NCI-H748 (cell line): ENCODE results near the gene MN1.
A peak's percentile ranks its signal among the peaks of the same experiment; 100 is the strongest.

Experiments used
- DNase-seq: peaks from one replicate; lab custom pipeline; 2025; ENCODE audit not compliant: unreplicated experiment; lab: John Stamatoyannopoulos, UW

MN1 gene

GRCh38 chr22:27765706-27766291 lies 35.8 kb downstream of the MN1 start:
- no peak for DNase-seq

DNA sequence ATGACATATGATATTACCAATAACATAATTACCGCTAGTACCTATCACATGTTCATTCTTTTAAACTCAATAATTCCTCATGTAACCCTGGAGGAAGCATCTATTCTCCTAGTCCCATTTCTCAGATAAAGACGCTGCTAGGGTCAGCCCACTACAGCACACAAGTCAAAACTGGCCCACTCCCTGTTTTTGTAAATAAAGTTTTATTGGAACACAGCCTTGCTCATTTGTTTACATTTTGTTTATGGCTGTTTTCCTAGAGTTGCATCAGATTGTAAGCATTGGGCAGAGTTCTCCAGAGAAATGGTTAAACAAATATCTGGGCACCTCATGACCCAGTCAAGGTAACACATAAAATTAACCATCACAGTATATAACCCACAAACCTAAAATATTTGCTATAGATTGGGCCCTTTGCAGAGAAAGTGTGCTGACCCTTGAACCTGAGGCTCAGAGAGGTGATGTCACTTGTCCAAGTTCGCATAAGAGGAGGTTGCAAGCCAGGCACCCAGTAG lies 36.8 kb downstream of the MN1 start:
- DNase-seq: no peak

DNA sequence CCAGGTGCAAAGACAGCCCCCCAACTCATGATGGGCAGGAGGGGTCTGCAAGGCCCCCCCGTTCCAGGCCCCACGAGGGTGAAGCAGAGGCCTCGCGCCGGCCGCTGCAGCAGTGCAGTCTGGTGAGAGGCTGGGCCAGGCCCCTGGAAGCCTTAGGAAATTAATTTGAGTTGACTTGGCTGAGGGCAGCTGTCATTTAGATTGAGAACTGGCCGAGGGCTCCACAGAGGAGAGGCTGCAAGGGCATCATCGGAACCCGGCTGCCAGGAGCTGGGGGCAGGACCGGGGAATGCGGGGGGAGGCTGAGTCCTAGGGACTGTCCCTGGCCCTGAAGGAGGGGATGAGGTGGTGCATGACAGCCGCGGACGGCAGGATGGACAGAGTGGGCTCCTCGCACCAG lies 39.9 kb downstream of the MN1 start:
- DNase-seq: no peak

- no peak for DNase-seq
Measured at GRCh38 chr22:27761000-27761399, 40.6 kb downstream of the MN1 start.

DNA sequence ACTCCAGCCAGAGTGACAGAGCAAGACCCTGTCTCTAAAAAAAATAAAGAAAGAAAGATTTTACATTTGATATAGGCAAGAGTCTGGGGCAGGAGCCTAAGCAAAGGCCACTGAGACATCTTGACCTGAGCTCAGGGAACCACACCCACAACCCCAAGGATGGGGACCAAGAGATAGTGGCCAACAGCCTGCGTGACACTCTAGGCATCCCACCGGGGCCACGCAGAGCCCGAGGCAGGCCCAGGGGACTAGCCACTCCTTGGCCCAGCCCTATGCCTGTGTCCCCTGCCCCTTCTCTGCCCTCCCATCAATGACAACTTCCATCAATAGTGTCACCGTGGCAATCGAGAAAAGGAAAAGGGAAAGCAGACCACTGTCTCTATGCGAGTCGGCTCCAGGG lies 41.1 kb downstream of the MN1 start:
- DNase-seq: no peak

DNA sequence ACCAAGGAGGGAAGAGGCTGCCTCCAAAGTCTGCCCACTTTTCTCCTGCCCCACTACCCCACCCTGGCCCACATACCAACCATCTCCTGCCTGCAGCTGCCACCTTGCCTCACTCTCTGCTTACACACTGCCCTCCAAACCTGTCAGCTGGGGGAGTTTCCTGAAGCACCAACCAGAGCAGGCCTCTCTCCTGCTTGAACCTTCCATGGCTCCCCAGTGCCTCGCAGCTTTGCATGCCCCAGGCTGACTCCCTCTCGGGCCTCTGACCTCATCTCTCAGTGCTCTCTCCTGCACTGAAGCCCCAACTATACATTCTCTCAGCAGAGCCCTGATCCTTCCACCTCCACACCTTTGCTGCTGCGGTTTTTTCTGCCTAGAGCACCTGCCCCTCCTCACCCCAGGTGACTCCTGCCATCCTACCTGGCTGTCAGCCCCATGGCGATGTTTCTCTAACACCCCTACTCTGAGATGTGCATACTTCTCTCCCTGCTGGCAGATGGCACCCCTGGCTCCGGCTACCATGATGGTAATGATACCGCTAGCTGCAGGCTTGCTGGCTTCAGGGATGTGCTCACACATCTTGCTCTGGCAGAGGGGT lies 43.5 kb downstream of the MN1 start:
- DNase-seq: no peak

DNA sequence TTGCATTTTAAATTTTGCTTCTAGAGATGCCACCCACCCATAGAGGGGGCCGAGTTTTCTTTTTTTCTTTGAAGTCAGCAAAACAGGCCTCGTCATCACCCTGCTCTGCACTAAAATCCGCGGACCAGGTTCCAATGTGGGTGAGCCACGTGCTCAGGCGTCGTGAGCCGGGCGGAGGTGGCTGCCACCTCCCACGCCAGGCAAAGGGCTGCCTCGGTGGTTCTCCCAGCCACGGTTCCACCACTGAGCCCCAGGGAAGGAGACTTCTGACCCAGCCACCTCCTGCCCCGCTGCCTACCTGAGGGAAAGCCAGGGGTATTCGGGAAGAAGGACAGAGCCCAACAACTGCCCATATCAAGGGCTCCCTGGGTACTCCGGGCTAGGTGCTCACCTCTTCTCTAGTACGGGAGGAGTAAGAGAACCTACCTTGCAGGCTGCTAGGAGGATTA lies 45.3 kb downstream of the MN1 start:
- no peak for DNase-seq

- DNase-seq: no peak
Measured at GRCh38 chr22:27755521-27756211, 45.9 kb downstream of the MN1 start.

GRCh38 chr22:27754888-27755480 lies 46.6 kb downstream of the MN1 start:
- no peak for DNase-seq

- DNase-seq: peak; percentile 37
Measured at GRCh38 chr22:27754247-27754887, 47.2 kb downstream of the MN1 start.

DNA sequence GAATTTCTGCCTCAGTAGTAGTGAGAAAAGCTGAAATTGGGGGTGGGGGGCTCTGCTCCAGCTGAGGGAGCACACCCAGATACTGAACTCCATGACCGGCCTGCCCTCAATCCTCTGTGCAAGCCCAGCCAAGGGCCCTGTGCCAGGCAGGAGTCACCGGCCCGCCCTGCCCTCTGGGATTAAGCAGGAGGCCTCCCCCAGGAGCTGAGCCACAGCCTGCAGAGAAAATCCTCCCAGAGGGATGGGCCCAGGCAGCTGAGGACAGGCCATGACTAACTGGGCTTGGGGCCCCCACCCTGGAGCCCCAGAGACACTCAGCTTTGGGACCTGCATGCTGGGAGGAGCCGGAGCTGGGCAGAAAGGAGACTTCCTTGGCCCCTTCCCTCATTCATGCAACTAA lies 48.8 kb downstream of the MN1 start:
- no peak for DNase-seq

- no peak for DNase-seq
Measured at GRCh38 chr22:27752141-27752540, 49.4 kb downstream of the MN1 start.

GRCh38 chr22:27751277-27752070 lies 50.1 kb downstream of the MN1 start:
- no peak for DNase-seq

GRCh38 chr22:27750584-27751265 lies 50.8 kb downstream of the MN1 start:
- no peak for DNase-seq

DNA sequence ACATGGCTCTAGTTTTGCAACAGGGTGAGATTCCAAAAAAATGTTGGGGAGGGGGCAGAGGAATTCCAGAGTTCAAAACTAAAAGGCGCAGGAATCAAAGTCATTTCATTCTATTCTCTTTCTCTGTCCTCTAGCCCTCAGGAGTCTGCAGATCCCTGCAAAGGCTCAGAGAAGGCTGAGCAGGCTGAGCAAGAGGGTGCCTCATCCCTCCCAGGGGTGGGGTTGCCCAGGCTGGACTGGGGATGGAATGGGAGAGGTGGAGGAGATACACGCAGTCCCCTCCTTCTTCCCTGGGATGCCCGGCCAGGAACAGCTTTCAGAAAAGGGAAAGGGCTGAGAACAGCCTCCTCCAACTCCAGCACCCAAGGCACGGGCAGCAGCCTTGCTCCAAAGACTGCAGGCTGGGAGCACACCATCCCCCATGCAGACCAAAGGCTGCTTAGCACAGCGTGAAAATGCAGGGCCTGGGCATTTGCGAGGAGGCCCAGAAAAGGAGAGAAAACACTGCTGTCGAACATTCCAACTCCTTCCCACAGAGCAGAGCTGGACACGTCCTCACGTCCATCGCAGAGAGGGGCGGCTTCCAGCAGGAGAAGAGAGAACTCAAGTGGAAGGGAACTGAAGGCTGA lies 51.8 kb downstream of the MN1 start:
- no peak for DNase-seq

DNA sequence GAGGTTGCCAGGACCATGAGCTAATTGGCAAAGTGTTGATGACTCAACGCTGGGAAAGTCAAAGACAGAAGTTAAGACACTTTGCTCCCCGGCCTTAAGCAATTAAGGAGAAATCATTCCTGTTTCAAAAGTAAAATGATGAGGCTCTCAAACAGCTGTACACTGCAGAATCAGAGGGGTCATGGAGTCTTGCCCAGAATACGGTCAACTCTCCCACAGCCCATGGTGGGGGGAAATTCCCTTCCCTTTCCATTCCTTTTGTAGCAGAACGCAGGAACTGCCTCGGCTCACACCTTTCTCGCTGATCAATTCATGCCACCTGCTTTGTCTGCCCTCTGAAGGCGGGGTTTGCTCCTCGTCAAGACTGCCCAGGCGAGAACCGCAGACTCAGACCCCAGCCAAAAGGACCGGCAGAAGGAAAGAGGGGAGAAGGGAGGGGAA lies 52.8 kb downstream of the MN1 start:
- DNase-seq: peak; percentile 24

- no peak for DNase-seq
Measured at GRCh38 chr22:27748349-27748748, 53.2 kb downstream of the MN1 start.

DNA sequence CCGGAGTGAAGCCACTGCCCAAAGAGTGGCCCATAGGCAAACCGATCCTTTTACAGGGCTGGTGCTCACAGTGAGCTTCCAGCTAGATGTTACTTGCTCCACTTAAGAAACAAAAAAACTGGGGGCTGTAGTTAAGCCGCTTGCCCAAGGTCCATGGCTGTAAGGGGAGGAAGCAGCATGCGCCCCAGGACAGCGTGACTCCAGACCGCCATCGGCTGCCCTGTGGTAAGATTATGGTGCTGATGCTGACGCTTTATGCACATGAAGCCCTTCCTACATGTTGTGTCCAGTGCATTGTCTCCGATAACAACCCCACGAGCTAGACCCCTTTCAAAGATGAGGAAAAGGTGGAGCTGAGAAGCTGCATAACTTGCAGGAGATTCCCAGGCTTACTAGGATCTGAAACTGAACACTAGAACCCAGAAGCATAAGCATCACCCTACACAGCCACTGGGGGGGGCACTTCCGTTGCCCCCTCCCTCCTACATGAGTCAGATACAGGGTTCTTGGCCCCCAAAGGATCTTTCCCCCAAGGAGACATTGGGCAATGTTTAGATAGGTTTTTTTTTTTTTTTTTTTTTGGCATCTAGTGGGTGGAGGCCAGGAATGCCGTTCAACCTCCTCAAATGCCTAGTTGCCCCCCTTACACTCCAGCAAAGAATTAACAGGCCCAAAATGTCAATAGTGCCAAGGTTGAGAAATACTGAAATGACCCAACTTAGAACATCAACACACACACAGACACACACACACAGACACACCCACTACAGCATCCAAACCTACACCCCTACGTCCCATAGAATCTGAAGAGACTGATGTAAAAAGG lies 53.9 kb downstream of the MN1 start:
- no peak for DNase-seq

DNA sequence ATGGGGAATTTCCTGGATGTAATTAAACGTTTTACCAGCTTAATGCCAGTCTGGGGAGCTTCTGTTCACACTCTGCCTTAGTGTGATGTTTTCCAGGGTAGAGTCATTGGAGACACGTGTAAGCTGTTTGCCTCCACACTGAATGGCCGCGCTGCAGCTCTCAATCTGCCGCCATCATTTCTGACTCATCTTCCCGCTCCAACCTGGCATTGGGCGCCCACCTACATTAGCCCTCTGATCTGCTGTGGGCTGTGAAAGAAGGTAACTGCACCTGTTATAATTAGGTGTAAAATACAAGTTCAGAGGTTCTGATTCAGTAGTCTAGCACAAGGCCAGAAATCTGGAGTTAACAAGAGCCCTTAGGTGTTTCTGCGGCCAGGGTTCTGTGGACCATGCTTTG lies 54.6 kb downstream of the MN1 start:
- no peak for DNase-seq
